Neural progenitor cell (in vitro differentiated cells): ENCODE data around the gene WBP1L. TPM values are rescaled to one million over a fixed set of nuclear protein-coding genes. Genes with fewer than 3 reads are reported as not detected.

Experiments
- DNase-seq: peaks from one replicate; pipeline ENCODE4 v3.0.0-alpha.2; 2016; ENCODE audit warnings: low spot score
- H2AFZ ChIP-seq: fragments of 200-600 bp; sonication (generic); replicated peaks from 2 replicates; pipeline ENCODE4 v1.6.1; 2016; ENCODE audit warnings: antibody characterized with exemption
- H3F3A ChIP-seq: fragments of 200-600 bp; sonication (generic); 2 replicates; pipeline ENCODE4 v1.6.1; 2016; ENCODE audit warnings: antibody characterized with exemption, low read depth
- H3K27ac ChIP-seq: fragments of 200-600 bp; sonication (generic); 2 replicates; pipeline ENCODE4 v1.5.1; 2016; ENCODE audit warnings: mild to moderate bottlenecking
- H3K27me3 ChIP-seq: fragments of 200-600 bp; sonication (generic); 2 replicates; pipeline ENCODE4 v1.6.1; 2016; ENCODE audit warnings: mild to moderate bottlenecking, moderate library complexity
- H3K36me3 ChIP-seq: fragments of 200-600 bp; sonication (generic); 2 replicates; pipeline ENCODE4 v1.5.1; 2016
- H3K4me1 ChIP-seq: fragments of 200-600 bp; sonication (generic); 2 replicates; pipeline ENCODE4 v1.6.1; 2016; ENCODE audit warnings: mixed run types
- H3K4me2 ChIP-seq: fragments of 200-600 bp; sonication (generic); 2 replicates; pipeline ENCODE4 v1.6.1; 2016
- H3K4me3 ChIP-seq: fragments of 200-600 bp; sonication (generic); 2 replicates; pipeline ENCODE4 v1.5.1; 2016
- H3K79me2 ChIP-seq: fragments of 200-600 bp; sonication (generic); 2 replicates; pipeline ENCODE4 v1.6.1; 2016; ENCODE audit warnings: low read depth
- H3K9ac ChIP-seq: fragments of 200-600 bp; sonication (generic); 2 replicates; pipeline ENCODE4 v1.6.1; 2016
- H3K9me3 ChIP-seq: fragments of 200-600 bp; sonication (generic); 2 replicates; pipeline ENCODE4 v1.5.1; 2016; ENCODE audit warnings: low read depth
- H4K20me1 ChIP-seq: fragments of 200-600 bp; sonication (generic); 2 replicates; pipeline ENCODE4 v1.6.1; 2016; ENCODE audit warnings: low read depth
- H3K27ac Mint-ChIP-seq: 3 replicates; pipeline ENCODE4 v1.8.0; 2021; ENCODE audit warnings: mixed read lengths
- H3K27me3 Mint-ChIP-seq: 2 replicates; pipeline ENCODE4 v1.8.0; 2022; ENCODE audit warnings: low read depth, mild to moderate bottlenecking, inconsistent platforms, moderate library complexity, mixed read lengths; ENCODE audit not compliant: insufficient read depth
- H3K36me3 Mint-ChIP-seq: 3 replicates; pipeline ENCODE4 v1.8.0; 2021; ENCODE audit warnings: mixed read lengths
- H3K4me1 Mint-ChIP-seq: 3 replicates; pipeline ENCODE4 v1.8.0; 2021; ENCODE audit warnings: mixed read lengths
- H3K4me3 Mint-ChIP-seq: 3 replicates; pipeline ENCODE4 v1.8.0; 2021; ENCODE audit warnings: mild to moderate bottlenecking, moderate library complexity, mixed read lengths
- H3K9me3 Mint-ChIP-seq: 3 replicates; pipeline ENCODE4 v1.8.0; 2020; ENCODE audit warnings: mixed read lengths
- EZH2 ChIP-seq: fragments of 200-600 bp; sonication (generic); IDR thresholded peaks from 2 replicates; pipeline ENCODE4 v1.6.1; 2017; ENCODE audit warnings: antibody characterized with exemption, mild to moderate bottlenecking, moderate library complexity
- EZH2phosphoT487 ChIP-seq: fragments of 200-600 bp; sonication (generic); IDR thresholded peaks from 2 replicates; pipeline ENCODE4 v1.6.1; 2017; ENCODE audit warnings: antibody characterized with exemption
- total RNA-seq: library from RNA; depleted of rRNA; stranded (reverse); fragments of >200 nt; gene quantifications from 2 replicates; pipeline ENCODE4 v1.2.3, GENCODE V29; 2015; ENCODE audit warnings: low replicate concordance
- TF ChIP-seq, protein P1 (sequence below): fragments of 200-600 bp; sonication (generic); IDR thresholded peaks from 2 replicates; pipeline ENCODE4 v1.5.1; 2017; ENCODE audit warnings: antibody characterized with exemption, mild to moderate bottlenecking

WBP1L gene
- total RNA-seq, 1 donor from 2014 or later = 21.1 TPM

DNA sequence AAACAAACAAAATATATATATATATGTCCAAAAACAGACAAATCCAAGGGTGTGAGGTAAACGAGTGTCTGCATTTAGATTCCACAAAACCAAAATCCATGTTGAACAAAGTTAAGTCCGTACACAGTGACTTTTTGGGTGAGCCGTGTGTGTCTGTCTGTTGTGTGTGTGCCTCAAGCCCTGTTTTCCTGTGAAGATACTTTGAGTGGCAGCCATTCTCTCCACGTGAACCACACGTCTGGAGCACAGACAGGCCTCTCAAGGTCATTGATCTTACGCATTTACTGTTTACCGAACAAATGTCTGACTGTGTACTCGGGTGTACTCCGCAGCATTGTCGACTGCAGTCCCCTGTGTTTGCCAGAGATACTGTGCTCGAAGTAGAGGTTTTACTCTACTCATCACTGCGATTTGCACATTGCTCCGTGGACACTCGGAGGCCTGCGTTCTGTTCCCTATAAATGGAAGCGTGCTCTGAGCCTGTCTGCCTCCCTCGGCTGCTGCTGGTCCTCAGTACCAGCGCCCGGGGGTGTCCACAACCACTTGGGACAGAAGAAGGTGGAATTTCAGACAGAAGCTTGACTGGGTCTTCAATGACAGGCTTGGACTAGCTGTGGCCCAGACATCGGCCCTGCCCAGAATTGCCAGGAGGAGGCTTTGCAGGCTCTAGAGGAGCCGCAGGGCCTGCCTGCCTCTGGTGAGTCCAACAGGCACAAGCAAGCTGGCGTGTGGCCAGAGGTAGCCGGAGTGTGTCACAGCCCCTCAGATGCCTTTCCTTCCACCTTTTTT lies 71.3 kb downstream of the WBP1L start:
- H2AFZ ChIP-seq = no peak overlapping the region
- H3K4me2 ChIP-seq = no peak overlapping the region
- no peaks in the 10 kb centered on the region for H3K9me3 ChIP-seq
- TF ChIP-seq, protein P1, sequence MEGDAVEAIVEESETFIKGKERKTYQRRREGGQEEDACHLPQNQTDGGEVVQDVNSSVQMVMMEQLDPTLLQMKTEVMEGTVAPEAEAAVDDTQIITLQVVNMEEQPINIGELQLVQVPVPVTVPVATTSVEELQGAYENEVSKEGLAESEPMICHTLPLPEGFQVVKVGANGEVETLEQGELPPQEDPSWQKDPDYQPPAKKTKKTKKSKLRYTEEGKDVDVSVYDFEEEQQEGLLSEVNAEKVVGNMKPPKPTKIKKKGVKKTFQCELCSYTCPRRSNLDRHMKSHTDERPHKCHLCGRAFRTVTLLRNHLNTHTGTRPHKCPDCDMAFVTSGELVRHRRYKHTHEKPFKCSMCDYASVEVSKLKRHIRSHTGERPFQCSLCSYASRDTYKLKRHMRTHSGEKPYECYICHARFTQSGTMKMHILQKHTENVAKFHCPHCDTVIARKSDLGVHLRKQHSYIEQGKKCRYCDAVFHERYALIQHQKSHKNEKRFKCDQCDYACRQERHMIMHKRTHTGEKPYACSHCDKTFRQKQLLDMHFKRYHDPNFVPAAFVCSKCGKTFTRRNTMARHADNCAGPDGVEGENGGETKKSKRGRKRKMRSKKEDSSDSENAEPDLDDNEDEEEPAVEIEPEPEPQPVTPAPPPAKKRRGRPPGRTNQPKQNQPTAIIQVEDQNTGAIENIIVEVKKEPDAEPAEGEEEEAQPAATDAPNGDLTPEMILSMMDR = no peak
- H3K27ac ChIP-seq = no peak overlapping the region
- H4K20me1 ChIP-seq = no peaks in the 10 kb centered on the region
- H3K79me2 ChIP-seq = no peaks in the 10 kb centered on the region
- no peak overlapping the region for H3K4me3 Mint-ChIP-seq
- no peaks in the 10 kb centered on the region for H3K9me3 Mint-ChIP-seq
- peak overlapping the region; percentile 75 for H3K27ac Mint-ChIP-seq
- H3K4me3 ChIP-seq = no peak overlapping the region
- no peaks in the 10 kb centered on the region for H3K27me3 Mint-ChIP-seq
- no peaks in the 10 kb centered on the region for H3K4me1 ChIP-seq
- H3K27me3 ChIP-seq = no peaks in the 10 kb centered on the region
- no peak overlapping the region for H3K9ac ChIP-seq
- H3K36me3 Mint-ChIP-seq = peaks cover 14% of the 10 kb centered on the region
- H3K4me1 Mint-ChIP-seq = peaks cover 10% of the 10 kb centered on the region
- no peaks in the 10 kb centered on the region for H3K36me3 ChIP-seq
- H3F3A ChIP-seq = no peaks in the 10 kb centered on the region
- DNase-seq = no peak

DNA sequence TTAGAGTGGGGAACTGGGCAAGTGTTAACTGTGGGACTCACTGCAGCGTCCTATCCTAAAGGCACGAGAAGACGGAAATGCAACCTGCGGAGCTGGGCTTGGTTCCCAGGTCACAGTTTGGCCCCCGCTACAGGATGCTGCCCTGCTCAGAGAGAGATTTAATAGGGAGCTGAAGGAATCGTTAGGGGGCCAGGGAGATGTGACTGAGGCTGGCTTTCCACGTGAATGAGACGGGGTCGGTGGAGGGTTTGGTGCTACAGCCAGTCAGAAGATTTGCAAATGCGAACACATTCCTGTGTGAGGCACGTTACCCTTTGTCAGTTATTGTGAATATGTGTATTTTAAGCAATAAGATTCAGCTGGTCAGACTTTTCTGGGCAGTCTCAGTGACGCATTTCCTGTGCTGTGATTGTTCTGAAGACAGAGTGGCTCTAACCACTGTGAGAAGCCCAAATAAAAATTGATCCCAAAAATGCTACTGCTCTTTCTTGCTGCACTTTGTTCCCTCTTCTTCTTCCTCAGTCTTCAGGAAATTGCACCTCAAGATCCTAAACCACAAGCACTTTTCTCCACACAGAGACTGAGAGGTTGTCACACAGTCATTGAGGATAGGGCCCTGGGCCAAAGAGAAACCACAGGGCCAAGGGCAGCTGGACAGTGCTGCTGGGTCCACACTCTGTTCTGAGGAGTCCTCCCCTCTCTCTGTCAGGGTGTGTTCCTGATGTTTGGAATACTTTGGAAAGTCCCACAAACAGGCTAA lies 72.2 kb downstream of the WBP1L start:
- no peak overlapping the region for H3K27ac ChIP-seq

DNA sequence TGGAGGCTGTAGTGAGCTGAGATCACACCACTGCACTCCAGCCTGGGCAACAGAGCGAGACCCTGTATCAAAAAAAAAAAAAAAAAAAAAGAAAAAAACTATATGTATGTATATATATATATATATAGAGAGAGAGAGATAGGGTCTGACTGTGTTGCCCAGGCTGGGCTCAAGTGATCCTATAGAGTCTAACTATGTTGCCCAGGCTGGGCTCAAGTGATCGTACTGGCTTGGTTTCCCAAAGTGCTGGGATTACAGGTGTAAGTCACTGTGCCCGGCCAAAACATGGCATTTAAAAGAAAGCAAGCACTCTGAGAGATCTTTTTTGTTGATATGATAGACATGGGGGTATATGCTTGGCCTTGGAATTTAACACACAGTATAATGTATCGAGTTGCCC lies 73.4 kb downstream of the WBP1L start:
- Histone ChIP-seq H3K4me2 (no peak overlapping the region), H3F3A (no peaks in the 10 kb centered on the region), H3K4me3 (no peak overlapping the region), H4K20me1 (no peaks in the 10 kb centered on the region), H3K9me3 (no peaks in the 10 kb centered on the region), H3K27me3 (no peaks in the 10 kb centered on the region), H2AFZ (no peak overlapping the region), H3K4me1 (no peaks in the 10 kb centered on the region), H3K9ac (no peak overlapping the region), H3K27ac (no peak overlapping the region), H3K79me2 (no peaks in the 10 kb centered on the region), H3K36me3 (no peaks in the 10 kb centered on the region)
- DNase-seq = no peak
- H3K9me3 Mint-ChIP-seq = no peaks in the 10 kb centered on the region
- peaks cover 10% of the 10 kb centered on the region for H3K36me3 Mint-ChIP-seq
- peaks cover 10% of the 10 kb centered on the region for H3K4me1 Mint-ChIP-seq
- no peaks in the 10 kb centered on the region for H3K27me3 Mint-ChIP-seq
- no peak overlapping the region for H3K27ac Mint-ChIP-seq
- no peak overlapping the region for H3K4me3 Mint-ChIP-seq
- TF ChIP-seq EZH2 (no peak), EZH2phosphoT487 (no peak)
- TF ChIP-seq, protein P1 = no peak

More for the DNA sequence above, 72.2 kb downstream of the WBP1L start:
- no peaks in the 10 kb centered on the region for H3K27me3 ChIP-seq
- no peaks in the 10 kb centered on the region for H4K20me1 ChIP-seq
- H3K9ac ChIP-seq = peak overlapping the region; percentile 30
- Mint-ChIP-seq H3K27me3 (no peaks in the 10 kb centered on the region), H3K27ac (peak overlapping the region; percentile 78), H3K9me3 (no peaks in the 10 kb centered on the region), H3K36me3 (peaks cover 14% of the 10 kb centered on the region), H3K4me1 (peaks cover 10% of the 10 kb centered on the region), H3K4me3 (no peak overlapping the region)
- no peaks in the 10 kb centered on the region for H3K36me3 ChIP-seq
- no peak overlapping the region for H3K4me3 ChIP-seq
- H3K4me1 ChIP-seq = no peaks in the 10 kb centered on the region
- TF ChIP-seq EZH2 (no peak), EZH2phosphoT487 (no peak)
- TF ChIP-seq, protein P1 = no peak
- H3K9me3 ChIP-seq = no peaks in the 10 kb centered on the region
- H2AFZ ChIP-seq = no peak overlapping the region
- no peaks in the 10 kb centered on the region for H3F3A ChIP-seq
- H3K4me2 ChIP-seq = no peak overlapping the region
- no peak for DNase-seq
- no peaks in the 10 kb centered on the region for H3K79me2 ChIP-seq
